Measurements from ENCODE around the gene GART. TPM values are rescaled to one million over a fixed set of nuclear protein-coding genes. Genes with fewer than 3 reads are reported as not detected.
A peak's percentile ranks its signal among the peaks of the same experiment; 100 is the strongest.

GART gene
- total RNA-seq, 4 donors from 2014 or later, result 69.9 to 87.7 (median 77.3) TPM

DNA sequence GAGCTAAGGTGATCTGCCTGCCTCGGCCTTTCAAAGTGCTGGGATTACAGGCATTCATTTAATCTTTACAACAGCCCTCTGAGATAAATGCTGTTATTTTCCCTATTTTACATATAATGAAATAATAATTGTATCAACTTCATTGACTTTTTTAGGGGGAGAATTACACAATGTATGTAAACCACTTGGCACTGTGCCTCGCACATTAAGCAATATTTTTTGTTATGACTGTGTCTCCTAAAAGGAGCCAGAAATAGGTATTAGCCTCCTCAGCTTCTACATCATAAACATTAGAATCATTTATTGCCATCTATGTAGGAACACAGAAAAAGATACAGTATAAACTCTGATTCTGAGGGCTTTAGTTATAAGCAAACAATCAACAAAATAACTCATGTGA, 49.3 kb downstream of the GART start:
- WGBS, result 64% methylated on average over 2 of the region's 2 CpGs
- DNase-seq (ENCODE audit: low spot score in 2 of 2), result no peak

DNA sequence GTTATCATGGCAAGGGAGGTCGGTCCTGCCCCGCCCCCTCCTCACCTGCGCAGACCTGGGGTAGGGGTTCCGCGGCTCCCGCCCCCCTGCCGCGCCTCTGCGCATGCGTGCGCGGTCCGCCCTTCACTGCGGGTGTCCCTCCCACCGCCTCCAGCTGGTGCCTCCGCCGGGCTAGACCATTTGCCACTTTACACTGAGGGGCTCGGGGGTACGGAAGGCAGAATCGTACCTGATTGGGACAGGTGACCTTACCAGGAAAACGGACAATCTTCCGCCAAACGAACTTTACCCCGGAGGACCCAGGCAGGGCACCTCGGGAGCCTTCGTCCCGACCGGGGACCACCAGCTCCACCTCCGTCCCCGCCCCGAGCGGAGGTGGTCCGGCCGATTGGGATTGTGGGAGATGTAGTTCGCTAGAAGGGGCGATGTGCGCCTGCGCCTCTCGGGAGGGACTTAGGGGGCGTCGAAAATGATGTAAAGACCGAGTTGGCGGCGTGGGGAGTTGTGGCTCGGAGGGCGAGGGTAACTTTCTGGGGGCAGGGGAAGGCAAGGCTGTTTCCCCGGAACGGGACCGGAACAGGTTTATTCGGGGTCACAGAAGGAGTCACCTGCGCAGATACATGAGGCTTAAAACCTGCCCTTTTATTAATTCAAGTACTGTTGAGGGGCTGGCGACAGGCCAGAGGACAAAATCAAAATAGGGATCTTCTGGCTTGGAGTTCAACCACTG, 50.4 kb downstream of the GART start, which contains the start of gene DNAJC28:
Gene DNAJC28, minus strand, starts transcription at position 344 of the 730 bp plus-strand sequence. CDS start 2,323 bp downstream, outside the sequence.
- TF ChIP-seq CTCF (IDR thresholded peaks at IDR 0.05), result no peak
- peak in 2 of 3 donors; percentile 22 to 59 for TF ChIP-seq POLR2AphosphoS5 (IDR thresholded peaks at IDR 0.05)
- TF ChIP-seq POLR2A (IDR thresholded peaks at IDR 0.05), result peak in 1 of 2 donors; percentile 21
- WGBS, result under 1% methylated on average over 14 of the region's 52 CpGs
- H3K27me3 ChIP-seq, result no peaks in the 10 kb centered on the region

More for the DNA sequence above, 49.3 kb downstream of the GART start:
- Histone ChIP-seq H3K27ac (no peak overlapping the region), H3K36me3 (no peaks in the 10 kb centered on the region), H3K4me1 (peaks cover 10% of the 10 kb centered on the region), H3K27me3 (no peaks in the 10 kb centered on the region), H3K9me3 (no peaks in the 10 kb centered on the region), H3K4me3 (no peak overlapping the region)
- TF ChIP-seq POLR2AphosphoS5 (IDR thresholded peaks at IDR 0.05) (no peak), POLR2A (IDR thresholded peaks at IDR 0.05) (no peak), EP300 (IDR thresholded peaks at IDR 0.05) (no peak), CTCF (IDR thresholded peaks at IDR 0.05) (no peak)

DNA sequence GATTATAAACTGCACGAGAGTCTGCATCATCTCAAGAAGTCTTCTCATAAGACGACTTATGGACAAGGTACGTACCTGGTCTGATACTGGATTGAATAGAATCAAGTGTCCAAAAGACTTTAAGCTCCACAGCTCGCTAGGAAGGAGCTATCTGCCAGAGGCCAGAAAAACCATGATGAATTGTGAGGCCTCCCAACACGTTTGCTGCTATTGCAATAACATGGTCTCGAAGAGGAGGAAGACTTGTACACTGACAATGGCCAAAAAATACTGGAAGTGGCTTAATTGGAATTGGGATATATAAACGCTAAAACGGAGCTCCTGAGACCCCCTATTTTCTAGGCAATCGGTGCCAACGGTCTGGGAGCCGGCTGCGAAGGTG, 50.9 kb downstream of the GART start:
- Histone ChIP-seq H3K9me3 (no peaks in the 10 kb centered on the region), H3K4me3 (peak overlapping the region; percentile 73), H3K27ac (peak overlapping the region; percentile 71), H3K4me1 (peaks cover 10% of the 10 kb centered on the region), H3K36me3 (no peaks in the 10 kb centered on the region), H3K27me3 (no peaks in the 10 kb centered on the region)
- no peak for TF ChIP-seq POLR2AphosphoS5 (IDR thresholded peaks at IDR 0.05)
- no peak for TF ChIP-seq POLR2A (IDR thresholded peaks at IDR 0.05)
- no peak for TF ChIP-seq CTCF (IDR thresholded peaks at IDR 0.05)
- TF ChIP-seq EP300 (IDR thresholded peaks at IDR 0.05), result no peak
- 6% methylated on average over 12 of the region's 12 CpGs for WGBS
- DNase-seq (ENCODE audit: low spot score in 2 of 2), result no peak

More for the DNA sequence above, 50.4 kb downstream of the GART start, which contains the start of gene DNAJC28:
- Histone ChIP-seq H3K4me1 (peaks cover 10% of the 10 kb centered on the region), H3K27ac (peak within 1 kb of the TSS; percentile 71), H3K9me3 (no peaks in the 10 kb centered on the region), H3K4me3 (peak within 1 kb of the TSS; percentile 73), H3K36me3 (no peaks in the 10 kb centered on the region)
- peak; percentile 95 to 96 for DNase-seq (ENCODE audit: low spot score in 2 of 2)

DNA sequence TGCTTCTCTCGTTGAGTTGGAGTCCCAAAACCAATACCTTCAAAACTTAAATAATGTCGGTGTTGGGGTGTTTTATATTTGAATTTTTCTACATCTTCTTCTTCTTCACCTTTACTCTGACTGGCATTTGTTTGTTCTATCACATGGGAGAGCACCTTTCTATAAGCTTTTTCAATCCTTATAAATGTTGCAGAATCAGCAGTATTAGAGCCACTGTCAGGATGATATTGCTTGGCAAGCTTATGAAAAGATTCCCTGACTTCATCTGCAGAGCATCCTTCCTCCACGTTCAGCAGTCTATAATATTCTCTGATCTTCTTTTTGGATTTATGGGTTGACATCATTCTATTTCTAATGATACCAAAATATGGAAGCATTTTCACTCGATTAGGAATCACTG, 53.0 kb downstream of the GART start:
- peaks cover 10% of the 10 kb centered on the region for H3K4me1 ChIP-seq
- H3K4me3 ChIP-seq, result no peak overlapping the region
- 82% methylated on average over 4 of the region's 4 CpGs for WGBS
- no peaks in the 10 kb centered on the region for H3K27me3 ChIP-seq
- no peak overlapping the region for H3K27ac ChIP-seq
- TF ChIP-seq POLR2AphosphoS5 (IDR thresholded peaks at IDR 0.05), result no peak
- no peak for TF ChIP-seq POLR2A (IDR thresholded peaks at IDR 0.05)
- TF ChIP-seq EP300 (IDR thresholded peaks at IDR 0.05), result no peak
- no peak for TF ChIP-seq CTCF (IDR thresholded peaks at IDR 0.05)
- no peaks in the 10 kb centered on the region for H3K9me3 ChIP-seq
- no peak for DNase-seq (ENCODE audit: low spot score in 2 of 2)
- H3K36me3 ChIP-seq, result no peaks in the 10 kb centered on the region

DNA sequence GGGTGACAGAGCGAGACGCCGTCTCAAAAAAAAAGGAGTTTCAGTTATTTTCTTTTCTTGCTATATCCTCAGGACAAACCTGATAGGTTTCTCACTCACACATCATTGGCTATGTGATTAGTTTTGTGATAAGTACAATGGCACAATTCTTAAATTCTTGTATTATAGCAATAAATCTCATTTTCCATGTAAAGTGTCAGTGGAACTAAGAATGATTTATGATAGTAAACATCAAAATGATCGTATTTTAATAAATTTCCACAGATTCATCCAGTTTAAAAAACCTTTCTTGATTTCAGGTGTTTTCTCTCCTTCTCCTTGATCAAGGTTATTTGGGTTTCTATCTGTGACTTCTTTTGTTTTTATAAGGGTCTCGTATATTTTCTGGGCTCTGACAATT, 53.9 kb downstream of the GART start:
- no peak for DNase-seq (ENCODE audit: low spot score in 2 of 2)
- TF ChIP-seq CTCF (IDR thresholded peaks at IDR 0.05) (no peak), POLR2A (IDR thresholded peaks at IDR 0.05) (no peak), POLR2AphosphoS5 (IDR thresholded peaks at IDR 0.05) (no peak), EP300 (IDR thresholded peaks at IDR 0.05) (no peak)
- Histone ChIP-seq H3K27me3 (no peaks in the 10 kb centered on the region), H3K27ac (no peak overlapping the region), H3K4me3 (no peak overlapping the region), H3K4me1 (peaks cover 10% of the 10 kb centered on the region), H3K36me3 (no peaks in the 10 kb centered on the region), H3K9me3 (no peaks in the 10 kb centered on the region)
- WGBS, result 86% methylated on average over 5 of the region's 5 CpGs

Measured in suprapubic skin (tissue), 4 donors.